ENCODE data around the gene DTNB.
"Not testable (repeated sequence)": the region's sequence is repeated elsewhere in the genome, so short reads cannot be mapped to it uniquely, and the experiment has no call there.

Gene DTNB

GRCh38 chr2:25587361-25587760 lies 86.0 kb downstream of the DTNB start:
- DNase-seq (ENCODE audit: low read depth), result no peak

- no peak for DNase-seq (ENCODE audit: low read depth)
These were observed 86.6 kb downstream of the DTNB start for GRCh38 chr2:25586726-25587144.

GRCh38 chr2:25585189-25585588 lies 88.2 kb downstream of the DTNB start:
- DNase-seq (ENCODE audit: low read depth), result no peak

GRCh38 chr2:25582077-25582830 lies 91.1 kb downstream of the DTNB start:
- DNase-seq (ENCODE audit: low read depth), result no peak

GRCh38 chr2:25576596-25576995 lies 96.8 kb downstream of the DTNB start:
- DNase-seq (ENCODE audit: low read depth), result no peak

- DNase-seq (ENCODE audit: low read depth), result no peak
These were observed 100.7 kb downstream of the DTNB start for GRCh38 chr2:25572638-25573037.

GRCh38 chr2:25570161-25570845 lies 103.1 kb downstream of the DTNB start:
- DNase-seq (ENCODE audit: low read depth), result no peak

GRCh38 chr2:25567406-25567805 lies 106.0 kb downstream of the DTNB start:
- no peak for DNase-seq (ENCODE audit: low read depth)

GRCh38 chr2:25566694-25567093 lies 106.7 kb downstream of the DTNB start:
- no peak for DNase-seq (ENCODE audit: low read depth)

GRCh38 chr2:25566094-25566493 lies 107.3 kb downstream of the DTNB start:
- DNase-seq (ENCODE audit: low read depth), result no peak

GRCh38 chr2:25561136-25561850 lies 112.1 kb downstream of the DTNB start:
- no peak for DNase-seq (ENCODE audit: low read depth)

- no peak for DNase-seq (ENCODE audit: low read depth)
These were observed 114.2 kb downstream of the DTNB start for GRCh38 chr2:25559148-25559547.

- DNase-seq (ENCODE audit: low read depth), result no peak
These were observed 115.1 kb downstream of the DTNB start for GRCh38 chr2:25558262-25558661.

GRCh38 chr2:25557179-25558036 lies 116.0 kb downstream of the DTNB start:
- DNase-seq (ENCODE audit: low read depth), result no peak

GRCh38 chr2:25552318-25552717 lies 121.1 kb downstream of the DTNB start:
- no peak for DNase-seq (ENCODE audit: low read depth)

- DNase-seq (ENCODE audit: low read depth), result no peak
These were observed 122.1 kb downstream of the DTNB start for GRCh38 chr2:25551316-25551715.

GRCh38 chr2:25549571-25549970 lies 123.8 kb downstream of the DTNB start:
- DNase-seq (ENCODE audit: low read depth), result not testable (repeated sequence)

GRCh38 chr2:25548601-25549000 lies 124.8 kb downstream of the DTNB start:
- no peak for DNase-seq (ENCODE audit: low read depth)

GRCh38 chr2:25546852-25547251 lies 126.5 kb downstream of the DTNB start:
- DNase-seq (ENCODE audit: low read depth), result no peak

GRCh38 chr2:25545899-25546298 lies 127.5 kb downstream of the DTNB start:
- DNase-seq (ENCODE audit: low read depth), result no peak

GRCh38 chr2:25544445-25544844 lies 128.9 kb downstream of the DTNB start:
- no peak for DNase-seq (ENCODE audit: low read depth)

GRCh38 chr2:25543939-25544338 lies 129.4 kb downstream of the DTNB start:
- no peak for DNase-seq (ENCODE audit: low read depth)
